ENCODE measurements around the gene BAK1. TPM values are rescaled to one million over a fixed set of nuclear protein-coding genes. Genes with fewer than 3 reads are reported as not detected.

BAK1 gene
- total RNA-seq = 18.8 TPM

GRCh38 chr6:33579828-33580714 lies at the start of gene BAK1:
Gene BAK1, minus strand, starts transcription at chr6:33580276. Its CDS starts 2,672 bp downstream, at chr6:33577604.

GRCh38 chr6:33620856-33621710 lies 41.0 kb upstream of the BAK1 start, which contains the start of gene ITPR3:
Gene ITPR3, plus strand, starts transcription at chr6:33621322. Its CDS starts 281 bp downstream, at chr6:33621603.

Small RNA genes lying within 50 kb of the gene (small RNA-seq; reads per million reads assigned to genes)
- gene RF00017 (ENCODE audit: low replicate concordance) = not detected

Other genes starting within 250 kb of the BAK1 start
- gene KIFC1, start 188.5 kb downstream of the BAK1 start, total RNA-seq = 17.9 TPM
- gene PHF1, start 169.3 kb downstream of the BAK1 start, total RNA-seq = 27.0 TPM
- gene CUTA, start 162.2 kb downstream of the BAK1 start, total RNA-seq = 106 TPM
- gene SYNGAP1, start 160.2 kb downstream of the BAK1 start, total RNA-seq = 14.3 TPM
- 9.3 TPM for gene ZBTB9, start 125.7 kb downstream of the BAK1 start, total RNA-seq
- gene ITPR3, start 41.0 kb upstream of the BAK1 start, total RNA-seq = 13.8 TPM
- 15.5 TPM for gene UQCC2, start 131.4 kb upstream of the BAK1 start, total RNA-seq
- gene IP6K3, start 166.6 kb upstream of the BAK1 start, total RNA-seq = 11.6 TPM
- gene LEMD2, start 208.9 kb upstream of the BAK1 start, total RNA-seq = 47.1 TPM
- gene MLN, start 223.7 kb upstream of the BAK1 start, total RNA-seq = 0.53 TPM

Measured in metanephros (tissue), 2 donors.